Tibial artery (tissue), 4 donors: ENCODE data around the gene SKAP1.

Experiments used
- DNase-seq, 2 donors: peaks; one replicate each; pipeline ENCODE4 v3.0.0-alpha.2; 2019
- H3K27ac ChIP-seq, 2 donors: fragments of 200-600 bp; sonication (generic) in 1 of 2; 1 replicate in 1 of 2; 2 replicates in 1 of 2; pipeline ENCODE4 v1.5.1; 2018 to 2019; ENCODE audit warnings: mild to moderate bottlenecking in 1 of 2
- H3K27me3 ChIP-seq, 2 donors: fragments of 200-600 bp; sonication (generic) in 1 of 2; one replicate each; pipeline versions ENCODE4 v1.5.1 to v1.6.0; 2016 to 2019
- H3K36me3 ChIP-seq, 3 donors: fragments of 200-600 bp; sonication (generic) in 2 of 3; one replicate each; pipeline ENCODE4 v1.5.1; 2016 to 2019; ENCODE audit warnings: mild to moderate bottlenecking in 2 of 3
- H3K4me1 ChIP-seq, 4 donors: fragments of 200-600 bp; sonication (generic) in 2 of 4; 1 replicate in 3 of 4; 2 replicates in 1 of 4; pipeline ENCODE4 v1.5.1; 2016 to 2019
- H3K4me3 ChIP-seq, 2 donors: fragments of 200-600 bp; sonication (generic) in 1 of 2; 1 replicate in 1 of 2; 2 replicates in 1 of 2; pipeline ENCODE4 v1.5.1; 2018 to 2019; ENCODE audit warnings: mild to moderate bottlenecking in 2 of 2
- H3K9me3 ChIP-seq, 3 donors: fragments of 200-600 bp; sonication (generic) in 1 of 3; one replicate each; pipeline ENCODE4 v1.5.1; 2016 to 2019
- intact Hi-C: fragments of 100-400 bp; cut with DNase I; formaldehyde crosslinking; loops from one replicate; pipeline ENCODE4 v1.15.0; 2023; ENCODE audit warnings: low total_unique reads
- TF ChIP-seq, protein P1 (sequence below), 2 experiments: fragments of 200-600 bp in 1 of 2; fragments of 450-650 bp in 1 of 2; IDR thresholded peaks; one replicate each; pipeline ENCODE4 v1.5.1; 2017 to 2019; ENCODE audit warnings: antibody characterized with exemption in 2 of 2, mild to moderate bottlenecking in 1 of 2, moderate library complexity in 1 of 2

The SKAP1 gene

DNA sequence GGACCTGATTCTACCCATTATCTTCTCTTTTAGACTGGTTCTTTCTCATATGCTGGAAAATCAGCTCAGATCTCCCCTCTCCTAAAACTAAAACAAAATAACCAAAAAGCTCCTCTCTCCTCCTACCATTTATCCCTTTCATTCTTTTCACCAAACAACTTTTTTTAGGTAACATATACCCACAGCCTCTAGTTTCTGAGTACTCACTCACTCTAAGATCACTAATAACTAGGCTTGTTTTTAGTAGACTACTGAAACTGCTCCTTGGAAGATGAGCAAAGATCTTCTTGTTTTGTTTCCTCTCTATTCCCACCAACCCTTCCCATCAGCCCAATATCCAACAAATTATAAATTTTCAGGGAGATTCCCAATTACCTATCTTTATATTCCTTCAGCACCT lies 129.0 kb downstream of the SKAP1 start:
- TF ChIP-seq, protein P1, sequence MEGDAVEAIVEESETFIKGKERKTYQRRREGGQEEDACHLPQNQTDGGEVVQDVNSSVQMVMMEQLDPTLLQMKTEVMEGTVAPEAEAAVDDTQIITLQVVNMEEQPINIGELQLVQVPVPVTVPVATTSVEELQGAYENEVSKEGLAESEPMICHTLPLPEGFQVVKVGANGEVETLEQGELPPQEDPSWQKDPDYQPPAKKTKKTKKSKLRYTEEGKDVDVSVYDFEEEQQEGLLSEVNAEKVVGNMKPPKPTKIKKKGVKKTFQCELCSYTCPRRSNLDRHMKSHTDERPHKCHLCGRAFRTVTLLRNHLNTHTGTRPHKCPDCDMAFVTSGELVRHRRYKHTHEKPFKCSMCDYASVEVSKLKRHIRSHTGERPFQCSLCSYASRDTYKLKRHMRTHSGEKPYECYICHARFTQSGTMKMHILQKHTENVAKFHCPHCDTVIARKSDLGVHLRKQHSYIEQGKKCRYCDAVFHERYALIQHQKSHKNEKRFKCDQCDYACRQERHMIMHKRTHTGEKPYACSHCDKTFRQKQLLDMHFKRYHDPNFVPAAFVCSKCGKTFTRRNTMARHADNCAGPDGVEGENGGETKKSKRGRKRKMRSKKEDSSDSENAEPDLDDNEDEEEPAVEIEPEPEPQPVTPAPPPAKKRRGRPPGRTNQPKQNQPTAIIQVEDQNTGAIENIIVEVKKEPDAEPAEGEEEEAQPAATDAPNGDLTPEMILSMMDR (IDR thresholded peaks at IDR 0.05), result no peak
- H3K9me3 ChIP-seq, result no peaks in the 10 kb centered on the region
- H3K27me3 ChIP-seq, result peaks cover 0 to 30% of the 10 kb centered on the region in 2 donors
- no peak for DNase-seq
- no peaks in the 10 kb centered on the region for H3K36me3 ChIP-seq
- H3K27ac ChIP-seq, result no peak overlapping the region
- H3K4me1 ChIP-seq, result no peaks in the 10 kb centered on the region
- intact Hi-C loops, result no loop called here
- no peak overlapping the region for H3K4me3 ChIP-seq

DNA sequence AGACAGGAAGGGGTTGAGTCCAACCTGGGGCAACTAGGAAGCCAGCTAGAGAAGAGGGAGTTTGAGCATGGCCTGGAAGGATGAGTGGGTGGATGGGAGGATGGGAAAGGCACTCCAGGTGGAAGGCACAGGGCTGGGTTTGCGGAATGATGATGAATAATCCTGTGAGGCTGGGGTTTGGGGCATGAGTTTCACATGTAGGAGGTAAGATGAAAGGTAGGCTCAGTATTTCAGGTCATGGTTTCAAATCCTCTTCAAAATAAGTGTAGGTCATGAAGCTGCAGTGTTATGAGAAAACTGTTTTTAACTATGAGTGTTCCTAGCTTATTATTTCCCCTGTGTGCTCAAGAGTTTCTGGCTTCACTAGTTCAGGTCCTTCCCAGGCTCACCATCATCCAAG lies 130.3 kb downstream of the SKAP1 start:
- TF ChIP-seq, protein P1 (IDR thresholded peaks at IDR 0.05), result no peak
- Histone ChIP-seq H3K27me3 (peaks cover 0 to 23% of the 10 kb centered on the region in 2 donors), H3K36me3 (no peaks in the 10 kb centered on the region), H3K27ac (no peak overlapping the region), H3K4me3 (no peak overlapping the region), H3K9me3 (no peaks in the 10 kb centered on the region), H3K4me1 (no peaks in the 10 kb centered on the region)
- intact Hi-C loops, result no loop called here
- DNase-seq, result no peak

DNA sequence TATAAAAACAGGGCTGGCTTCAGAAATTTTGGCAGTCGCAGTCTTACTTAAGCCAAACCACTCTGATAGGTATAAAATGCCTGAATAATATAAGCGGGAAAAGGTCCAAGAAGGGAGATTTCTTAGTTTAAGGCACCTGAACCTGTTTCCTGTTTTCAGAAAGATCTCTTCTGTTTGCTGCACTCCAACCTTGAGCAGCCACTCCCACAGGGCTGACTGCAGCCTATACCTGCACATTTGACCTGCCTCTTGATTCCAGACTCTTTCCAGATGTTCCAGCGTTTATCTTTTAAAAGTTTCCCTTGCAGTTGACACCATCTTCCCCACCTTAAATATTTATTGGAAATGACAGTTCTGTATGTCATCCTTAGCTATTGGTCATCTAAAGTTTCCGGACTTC lies 132.2 kb downstream of the SKAP1 start:
- H3K36me3 ChIP-seq, result no peaks in the 10 kb centered on the region
- no peaks in the 10 kb centered on the region for H3K9me3 ChIP-seq
- TF ChIP-seq, protein P1 (IDR thresholded peaks at IDR 0.05), result no peak
- H3K27me3 ChIP-seq, result peaks cover 0 to 31% of the 10 kb centered on the region in 2 donors
- no peak overlapping the region for H3K4me3 ChIP-seq
- no peak for DNase-seq
- no peak overlapping the region for H3K27ac ChIP-seq
- intact Hi-C loops, result no loop called here
- H3K4me1 ChIP-seq, result no peaks in the 10 kb centered on the region

DNA sequence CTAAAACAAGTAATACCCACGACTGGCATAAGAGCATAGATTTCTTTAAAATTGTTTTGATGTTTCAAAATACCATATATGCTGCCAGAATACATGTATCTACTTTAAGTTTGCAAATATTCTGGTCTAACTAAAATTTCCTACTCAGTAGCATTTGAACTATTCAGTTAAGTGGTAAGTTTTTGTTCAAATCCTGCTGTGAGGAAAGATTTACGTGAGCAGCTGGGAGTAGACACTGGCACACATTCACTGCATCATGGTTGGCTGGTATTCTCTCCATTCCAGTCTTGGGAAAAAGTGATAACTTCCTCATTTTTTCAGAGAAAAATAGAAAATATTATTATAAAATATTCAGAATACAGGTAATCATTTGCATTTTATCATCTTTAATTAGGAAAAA lies 133.6 kb downstream of the SKAP1 start:
- Histone ChIP-seq H3K4me1 (no peaks in the 10 kb centered on the region), H3K9me3 (no peaks in the 10 kb centered on the region), H3K27ac (no peak overlapping the region), H3K36me3 (no peaks in the 10 kb centered on the region), H3K27me3 (peaks cover 0 to 30% of the 10 kb centered on the region in 2 donors), H3K4me3 (no peak overlapping the region)
- TF ChIP-seq, protein P1 (IDR thresholded peaks at IDR 0.05), result no peak
- DNase-seq, result no peak
- intact Hi-C loops, result no loop called here

DNA sequence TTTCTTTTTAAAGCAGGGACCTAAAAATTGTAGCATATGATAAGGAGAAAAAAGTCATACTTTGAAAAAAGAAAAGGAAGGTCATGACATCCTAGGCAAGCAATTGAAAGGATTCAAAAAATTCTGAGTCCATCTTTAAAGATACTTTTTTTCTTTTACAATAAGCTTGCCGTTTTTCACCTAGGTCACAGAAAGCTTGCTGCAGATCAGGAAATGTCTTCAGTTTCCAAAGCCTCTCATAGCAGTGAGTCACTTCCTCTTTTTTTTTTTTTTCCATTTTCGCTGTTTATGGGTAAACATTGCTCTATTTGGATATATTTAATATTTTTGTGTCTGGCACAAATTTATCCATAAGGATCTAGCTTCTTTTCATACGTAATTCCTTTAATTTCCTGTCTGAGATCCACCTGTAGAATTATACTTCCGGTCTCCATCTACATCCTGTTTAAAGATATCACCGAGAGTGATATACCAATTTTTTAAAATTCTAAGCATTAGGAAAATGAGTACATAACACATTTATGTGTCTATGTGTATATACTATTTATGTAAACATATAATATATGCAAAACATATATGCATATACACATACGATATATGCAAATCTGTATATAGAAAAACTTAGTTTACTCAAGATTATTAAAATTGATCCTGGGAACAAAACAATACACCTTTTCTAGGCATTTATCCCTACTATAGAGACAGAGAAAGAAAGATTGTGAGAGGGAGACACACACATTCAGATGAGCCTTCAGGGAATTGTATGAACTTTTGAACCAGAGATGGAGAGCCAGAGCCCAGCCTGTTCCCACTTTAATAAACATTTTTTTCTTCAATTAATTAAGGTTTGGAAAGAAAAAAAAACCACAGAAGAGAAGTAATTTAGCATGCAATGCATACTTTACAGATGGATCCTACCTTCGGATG lies 134.4 kb downstream of the SKAP1 start:
- intact Hi-C loops, result no loop called here
- no peak overlapping the region for H3K27ac ChIP-seq
- H3K27me3 ChIP-seq, result peaks cover 0 to 32% of the 10 kb centered on the region in 2 donors

More for the DNA sequence above, 134.4 kb downstream of the SKAP1 start:
- Histone ChIP-seq H3K4me3 (no peak overlapping the region), H3K4me1 (no peaks in the 10 kb centered on the region), H3K9me3 (no peaks in the 10 kb centered on the region), H3K36me3 (no peaks in the 10 kb centered on the region)
- no peak for DNase-seq
- TF ChIP-seq, protein P1 (IDR thresholded peaks at IDR 0.05), result no peak
